B cell (primary cell): ENCODE data around the gene FAM168B. TPM values are rescaled to one million over a fixed set of nuclear protein-coding genes. Genes with fewer than 3 reads are reported as not detected.

Experiments
- ATAC-seq: fragments of 200-7000 bp; cut with Tn5 transposase; one replicate; pipeline ENCODE4 v1.10.0; 2021; ENCODE audit warnings: low read depth, mild to moderate bottlenecking, moderate number of reproducible peaks, moderate library complexity
- CTCF ChIA-PET: fragments of 350-600 bp; sonication (Branson Sonifier 250); formaldehyde crosslinking; loops from one replicate; lab custom pipeline; 2021; ENCODE audit warnings: antibody characterized with exemption, inconsistent platforms; lab: Charles Lee
- POLR2A ChIA-PET: fragments of 350-600 bp; sonication (Branson Sonifier 250); formaldehyde crosslinking; loops from one replicate; lab custom pipeline; 2021; ENCODE audit warnings: antibody characterized with exemption; lab: Charles Lee
- DNase-seq: peaks from one replicate; pipeline ENCODE4 v3.0.0; 2013
- H2AFZ ChIP-seq: 2 replicates; pipeline ENCODE4 v1.6.1; 2012; ENCODE audit warnings: mild to moderate bottlenecking, low read depth, low read length; ENCODE audit not compliant: insufficient read depth, poor library complexity, severe bottlenecking
- H3K27ac ChIP-seq, 2 donors: 1 replicate in 1 of 2; 2 replicates in 1 of 2; pipeline ENCODE4 v1.5.1; 2012 to 2013; ENCODE audit warnings: low read length in 2 of 2, mild to moderate bottlenecking in 2 of 2, moderate library complexity in 1 of 2
- H3K27me3 ChIP-seq, 4 experiments: fragments of 200-600 bp in 1 of 4; sonication (generic) in 1 of 4; replicated peaks in 1 of 4; 1 replicate in 2 of 4; 2 replicates in 2 of 4; pipeline versions ENCODE4 v1.6.1 to v1.7.0; 2013 to 2016; ENCODE audit warnings: low read length in 3 of 4, mild to moderate bottlenecking in 2 of 4, mixed read lengths in 1 of 4, moderate library complexity in 1 of 4; ENCODE audit not compliant: insufficient read depth in 4 of 4, control insufficient read depth in 3 of 4; ENCODE audit errors: control extremely low read depth in 1 of 4
- H3K36me3 ChIP-seq, 2 experiments: replicated peaks in 1 of 2; 1 replicate in 1 of 2; 2 replicates in 1 of 2; pipeline versions ENCODE4 v1.6.1 to v1.7.1; 2013; ENCODE audit warnings: low read length in 1 of 2; ENCODE audit not compliant: insufficient read depth in 2 of 2, control insufficient read depth in 1 of 2; ENCODE audit errors: control extremely low read depth in 1 of 2, extremely low read depth in 1 of 2
- H3K4me1 ChIP-seq, 2 donors: fragments of 200-600 bp in 1 of 2; sonication (generic) in 1 of 2; 1 replicate in 1 of 2; 2 replicates in 1 of 2; pipeline versions ENCODE4 v1.5.1 to v1.6.1; 2013 to 2017; ENCODE audit warnings: low read length in 2 of 2; ENCODE audit not compliant: control insufficient read depth in 2 of 2, insufficient read depth in 2 of 2
- H3K4me2 ChIP-seq: replicated peaks from 2 replicates; pipeline ENCODE3; 2012; ENCODE audit warnings: mild to moderate bottlenecking, low read depth, low read length; ENCODE audit not compliant: poor library complexity, severe bottlenecking
- H3K4me3 ChIP-seq, 5 experiments: fragments of 200-600 bp in 1 of 5; sonication (generic) in 1 of 5; 1 replicate in 3 of 5; 2 replicates in 2 of 5; pipeline versions ENCODE4 v1.5.1 to v1.7.0; 2011 to 2016; ENCODE audit warnings: low read length in 4 of 5, mild to moderate bottlenecking in 4 of 5, low read depth in 2 of 5, control low read depth in 1 of 5, moderate library complexity in 1 of 5; ENCODE audit not compliant: insufficient read depth in 1 of 5; ENCODE audit errors: control extremely low read depth in 1 of 5, extremely low read depth in 1 of 5
- H3K79me2 ChIP-seq: fragments of 200-600 bp; sonication (generic); one replicate; pipeline ENCODE4 v1.6.0; 2016; ENCODE audit warnings: low read length; ENCODE audit not compliant: control insufficient read depth, insufficient read depth
- H3K9ac ChIP-seq: fragments of 200-600 bp; sonication (generic); 2 replicates; pipeline ENCODE4 v1.6.1; 2017; ENCODE audit warnings: mild to moderate bottlenecking, low read length, moderate library complexity
- H3K9me3 ChIP-seq, 3 donors: one replicate each; pipeline versions ENCODE4 v1.6.1 to v1.7.1; 2013; ENCODE audit warnings: low read length in 2 of 3; ENCODE audit not compliant: control insufficient read depth in 2 of 3, insufficient read depth in 1 of 3; ENCODE audit errors: control extremely low read depth in 1 of 3
- H4K20me1 ChIP-seq: 2 replicates; pipeline ENCODE4 v1.6.0; 2012; ENCODE audit warnings: mild to moderate bottlenecking, low read length; ENCODE audit not compliant: insufficient read depth, control insufficient read depth, poor library complexity, severe bottlenecking
- H3K27ac Mint-ChIP-seq: one replicate; pipeline ENCODE4 v1.8.0; 2021; ENCODE audit warnings: mixed read lengths
- H3K27me3 Mint-ChIP-seq: one replicate; pipeline ENCODE4 v1.8.0; 2021; ENCODE audit warnings: mixed read lengths
- H3K4me1 Mint-ChIP-seq: one replicate; pipeline ENCODE4 v1.8.0; 2021; ENCODE audit warnings: mixed read lengths
- H3K4me3 Mint-ChIP-seq: one replicate; pipeline ENCODE4 v1.8.0; 2021; ENCODE audit warnings: mixed read lengths
- H3K9me3 Mint-ChIP-seq: one replicate; pipeline ENCODE4 v1.8.0; 2022; ENCODE audit warnings: mixed read lengths; ENCODE audit not compliant: insufficient read depth
- EZH2 ChIP-seq: IDR thresholded peaks from 2 replicates; pipeline ENCODE4 v1.6.1; 2012; ENCODE audit warnings: borderline replicate concordance, low read depth, mild to moderate bottlenecking, moderate library complexity, low read length; ENCODE audit not compliant: insufficient read depth, poor library complexity, severe bottlenecking
- WGBS: methylation state at CpG from one replicate; pipeline ENCODE4 v1.1.5; 2013; ENCODE audit warnings: missing lambda C conversion rate; ENCODE audit not compliant: insufficient coverage; 5-methylcytosine and 5-hydroxymethylcytosine counted together
- intact Hi-C: fragments of 100-400 bp; cut with micrococcal nuclease; formaldehyde crosslinking; loops from one replicate; pipeline ENCODE4 v1.10.0; 2022
- polyA plus RNA-seq: library from polyadenylated mRNA; depleted of rRNA; stranded (reverse); fragments of >200 nt; gene quantifications from 2 replicates; pipeline ENCODE4 v1.2.3, GENCODE V29; 2012
- total RNA-seq, 2 donors: library from RNA; stranded (reverse); fragments of 120-200 nt in 1 of 2; gene quantifications; 1 replicate in 1 of 2; 2 replicates in 1 of 2; pipeline versions ENCODE4 v1.2.3 to v1.2.4, GENCODE V29; 2013 to 2022
- TF ChIP-seq, protein P1 (sequence below): fragments of 200-600 bp; IDR thresholded peaks from one replicate; pipeline ENCODE4 v1.8.0; 2022; ENCODE audit warnings: antibody characterized with exemption, mild to moderate bottlenecking

The FAM168B gene
- total and polyA plus RNA-seq, 2 donors (not counting 1 experiment from before 2014, with no cell fraction given), result 38.6 to 70.5 TPM

DNA sequence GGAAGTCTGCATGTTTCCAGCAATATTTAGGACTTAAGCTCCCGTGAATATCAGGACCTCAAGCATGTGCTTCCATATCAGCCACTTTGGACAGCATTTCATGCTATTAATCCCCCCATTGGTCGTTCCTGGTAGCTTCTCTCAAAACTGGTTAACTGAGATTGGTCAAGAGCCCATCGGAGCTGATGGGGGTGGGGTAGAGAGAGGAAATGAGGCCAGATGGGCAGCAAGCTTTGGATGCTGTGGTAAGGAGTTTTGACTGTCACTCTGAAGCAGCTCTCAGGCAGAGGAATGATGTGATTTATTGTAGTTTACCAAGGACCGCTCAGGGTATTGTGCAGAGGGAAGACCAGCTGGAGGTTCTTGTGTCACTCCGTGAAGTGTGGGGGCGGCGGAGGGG is 81.8 kb downstream of the FAM168B start:
- Mint-ChIP-seq H3K27me3 (peaks cover 33% of the 10 kb centered on the region), H3K9me3 (no peaks in the 10 kb centered on the region), H3K4me1 (no peaks in the 10 kb centered on the region), H3K4me3 (no peak overlapping the region), H3K27ac (no peak overlapping the region)
- Histone ChIP-seq H4K20me1 (no peaks in the 10 kb centered on the region), H3K4me3 (no peak overlapping the region), H3K4me2 (no peak overlapping the region), H3K9ac (no peak overlapping the region), H3K9me3 (peaks cover 0 to 3% (median 0%) of the 10 kb centered on the region in 3 donors), H2AFZ (no peak overlapping the region), H3K4me1 (no peaks in the 10 kb centered on the region), H3K36me3 (no peaks in the 10 kb centered on the region), H3K27me3 (peaks cover 0 to 7% (median 1%) of the 10 kb centered on the region in 4 experiments), H3K27ac (no peak overlapping the region), H3K79me2 (no peaks in the 10 kb centered on the region)
- DNase-seq (no peak), ATAC-seq (no peak)
- CTCF ChIA-PET, result no interaction called here
- POLR2A ChIA-PET, result no interaction called here
- 72% methylated on average over 7 of the region's 7 CpGs for WGBS
- TF ChIP-seq, protein P1, sequence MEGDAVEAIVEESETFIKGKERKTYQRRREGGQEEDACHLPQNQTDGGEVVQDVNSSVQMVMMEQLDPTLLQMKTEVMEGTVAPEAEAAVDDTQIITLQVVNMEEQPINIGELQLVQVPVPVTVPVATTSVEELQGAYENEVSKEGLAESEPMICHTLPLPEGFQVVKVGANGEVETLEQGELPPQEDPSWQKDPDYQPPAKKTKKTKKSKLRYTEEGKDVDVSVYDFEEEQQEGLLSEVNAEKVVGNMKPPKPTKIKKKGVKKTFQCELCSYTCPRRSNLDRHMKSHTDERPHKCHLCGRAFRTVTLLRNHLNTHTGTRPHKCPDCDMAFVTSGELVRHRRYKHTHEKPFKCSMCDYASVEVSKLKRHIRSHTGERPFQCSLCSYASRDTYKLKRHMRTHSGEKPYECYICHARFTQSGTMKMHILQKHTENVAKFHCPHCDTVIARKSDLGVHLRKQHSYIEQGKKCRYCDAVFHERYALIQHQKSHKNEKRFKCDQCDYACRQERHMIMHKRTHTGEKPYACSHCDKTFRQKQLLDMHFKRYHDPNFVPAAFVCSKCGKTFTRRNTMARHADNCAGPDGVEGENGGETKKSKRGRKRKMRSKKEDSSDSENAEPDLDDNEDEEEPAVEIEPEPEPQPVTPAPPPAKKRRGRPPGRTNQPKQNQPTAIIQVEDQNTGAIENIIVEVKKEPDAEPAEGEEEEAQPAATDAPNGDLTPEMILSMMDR, result no peak
- no peak for TF ChIP-seq EZH2
- intact Hi-C loops, result no loop called here

DNA sequence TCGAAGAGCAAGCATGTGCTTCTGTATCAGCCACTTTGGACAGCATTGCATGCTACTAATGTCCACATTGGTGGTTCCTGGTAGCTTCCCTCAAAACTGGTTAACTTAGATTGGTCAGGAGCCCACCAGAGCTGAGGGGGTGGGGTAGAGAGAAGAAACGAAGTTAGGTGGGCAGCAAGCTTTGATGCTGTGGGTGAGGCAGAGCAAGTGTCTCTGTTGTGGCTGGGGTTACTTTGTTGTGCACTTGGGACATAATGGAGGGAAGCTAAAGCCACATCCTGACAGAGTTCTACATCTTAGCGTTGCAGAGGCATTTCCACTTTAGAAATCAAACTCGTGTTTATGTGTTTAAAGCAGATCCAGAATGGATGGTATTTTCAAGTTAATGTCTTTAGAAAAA is 82.7 kb downstream of the FAM168B start:
- Histone ChIP-seq H3K4me2 (no peak overlapping the region), H3K79me2 (no peaks in the 10 kb centered on the region), H3K36me3 (no peaks in the 10 kb centered on the region), H3K9ac (no peak overlapping the region), H2AFZ (no peak overlapping the region), H3K4me3 (no peak overlapping the region), H3K27ac (no peak overlapping the region), H3K9me3 (peaks cover 0 to 3% (median 0%) of the 10 kb centered on the region in 3 donors), H3K27me3 (peaks cover 0 to 7% (median 1%) of the 10 kb centered on the region in 4 experiments), H3K4me1 (no peaks in the 10 kb centered on the region), H4K20me1 (no peaks in the 10 kb centered on the region)
- TF ChIP-seq EZH2, result no peak
- TF ChIP-seq, protein P1, result no peak
- H3K27me3 Mint-ChIP-seq, result peaks cover 29% of the 10 kb centered on the region
- no peak overlapping the region for H3K4me3 Mint-ChIP-seq
- H3K9me3 Mint-ChIP-seq, result no peaks in the 10 kb centered on the region
- POLR2A ChIA-PET, result no interaction called here
- CTCF ChIA-PET, result no interaction called here
- ATAC-seq, result no peak
- DNase-seq, result no peak
- intact Hi-C loops, result no loop called here
- WGBS, result 47% methylated on average over 2 of the region's 4 CpGs
- H3K4me1 Mint-ChIP-seq, result no peaks in the 10 kb centered on the region
- H3K27ac Mint-ChIP-seq, result no peak overlapping the region
